NB4 (cell line): ENCODE results near the gene UST.

Experiments used
- POLR2A ChIP-seq: IDR thresholded peaks from 2 replicates; pipeline ENCODE4 v1.6.1; 2011; ENCODE audit warnings: mild to moderate bottlenecking; ENCODE audit not compliant: insufficient read length; ENCODE audit errors: extremely low read depth
- TF ChIP-seq, protein P1 (sequence below): IDR thresholded peaks from one replicate; pipeline ENCODE4 v1.5.1; 2012; ENCODE audit warnings: low read depth, low read length
- TF ChIP-seq, protein P2 (sequence below): IDR thresholded peaks from 2 replicates; pipeline ENCODE4 v1.6.1; 2011; ENCODE audit warnings: low read depth, low read length

DNA sequence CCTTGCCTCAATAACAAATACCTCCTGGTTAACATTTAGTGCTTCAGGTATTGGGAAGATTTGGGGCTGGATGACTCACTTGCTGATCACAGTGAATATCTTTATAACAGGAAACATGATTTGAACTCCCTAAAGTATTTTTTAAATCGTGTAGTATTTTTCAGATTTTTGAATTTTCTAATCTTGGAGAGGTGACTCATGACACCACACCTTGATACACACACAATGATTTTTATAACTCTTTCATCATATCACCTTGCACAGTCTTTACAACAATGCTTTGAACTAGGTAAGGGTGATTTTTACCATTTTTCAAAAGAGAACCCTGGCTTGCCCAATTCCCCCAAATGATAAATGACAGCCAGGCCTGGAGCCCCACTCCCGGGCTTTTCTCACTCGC, 273.5 kb downstream of the UST start:
- TF ChIP-seq, protein P1, sequence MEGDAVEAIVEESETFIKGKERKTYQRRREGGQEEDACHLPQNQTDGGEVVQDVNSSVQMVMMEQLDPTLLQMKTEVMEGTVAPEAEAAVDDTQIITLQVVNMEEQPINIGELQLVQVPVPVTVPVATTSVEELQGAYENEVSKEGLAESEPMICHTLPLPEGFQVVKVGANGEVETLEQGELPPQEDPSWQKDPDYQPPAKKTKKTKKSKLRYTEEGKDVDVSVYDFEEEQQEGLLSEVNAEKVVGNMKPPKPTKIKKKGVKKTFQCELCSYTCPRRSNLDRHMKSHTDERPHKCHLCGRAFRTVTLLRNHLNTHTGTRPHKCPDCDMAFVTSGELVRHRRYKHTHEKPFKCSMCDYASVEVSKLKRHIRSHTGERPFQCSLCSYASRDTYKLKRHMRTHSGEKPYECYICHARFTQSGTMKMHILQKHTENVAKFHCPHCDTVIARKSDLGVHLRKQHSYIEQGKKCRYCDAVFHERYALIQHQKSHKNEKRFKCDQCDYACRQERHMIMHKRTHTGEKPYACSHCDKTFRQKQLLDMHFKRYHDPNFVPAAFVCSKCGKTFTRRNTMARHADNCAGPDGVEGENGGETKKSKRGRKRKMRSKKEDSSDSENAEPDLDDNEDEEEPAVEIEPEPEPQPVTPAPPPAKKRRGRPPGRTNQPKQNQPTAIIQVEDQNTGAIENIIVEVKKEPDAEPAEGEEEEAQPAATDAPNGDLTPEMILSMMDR: no peak
- TF ChIP-seq POLR2A: no peak
- TF ChIP-seq, protein P2, sequence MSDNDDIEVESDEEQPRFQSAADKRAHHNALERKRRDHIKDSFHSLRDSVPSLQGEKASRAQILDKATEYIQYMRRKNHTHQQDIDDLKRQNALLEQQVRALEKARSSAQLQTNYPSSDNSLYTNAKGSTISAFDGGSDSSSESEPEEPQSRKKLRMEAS: no peak
